ENCODE measurements around the gene RERE.
A peak's percentile ranks its signal among the peaks of the same experiment; 100 is the strongest.

RERE gene

DNA sequence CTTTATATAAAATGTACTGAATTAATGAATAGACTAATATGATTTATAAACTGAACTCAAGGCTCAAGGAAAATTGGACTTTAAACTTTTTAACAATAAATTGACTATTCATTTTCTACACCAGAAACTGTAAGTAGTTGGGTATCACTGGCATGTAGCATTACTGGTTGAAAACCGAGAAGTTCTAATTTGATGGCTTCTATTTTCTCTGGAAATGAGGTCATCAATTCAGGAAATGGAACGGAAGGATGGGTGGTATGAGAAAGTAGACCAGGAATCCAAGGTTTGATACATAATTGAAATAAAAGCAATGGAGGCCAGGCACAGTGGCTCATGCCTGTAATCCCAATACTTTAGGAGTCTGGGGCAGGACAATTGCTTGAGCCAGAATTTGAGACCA, 50.4 kb downstream of the RERE start:
- DNase-seq = no peak
- in situ Hi-C loops (cut with MboI; ENCODE audit: low pct_unique_long_range_greater_than_20kb, low sequenced_read_pairs) = no loop called here

DNA sequence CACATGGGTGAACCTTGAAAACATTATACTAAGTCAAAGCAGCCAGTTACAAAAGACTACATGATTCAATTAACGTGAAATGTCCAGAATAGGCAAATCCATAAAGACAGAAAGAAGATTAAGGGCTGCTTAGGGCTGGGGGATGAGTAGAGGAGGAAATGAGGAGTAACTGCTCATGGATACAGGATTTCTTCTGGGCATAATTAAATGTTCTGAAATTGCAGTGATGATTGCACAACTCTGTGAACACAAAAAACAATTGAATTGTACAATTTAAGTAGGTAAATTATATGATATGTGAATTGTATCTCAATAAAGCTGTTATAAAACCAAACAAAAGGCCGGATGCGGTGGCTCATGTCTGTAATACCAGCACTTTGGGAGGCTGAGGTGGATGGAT, 52.2 kb downstream of the RERE start:
- DNase-seq = no peak
- in situ Hi-C loops (cut with MboI; ENCODE audit: low pct_unique_long_range_greater_than_20kb, low sequenced_read_pairs) = no loop called here

DNA sequence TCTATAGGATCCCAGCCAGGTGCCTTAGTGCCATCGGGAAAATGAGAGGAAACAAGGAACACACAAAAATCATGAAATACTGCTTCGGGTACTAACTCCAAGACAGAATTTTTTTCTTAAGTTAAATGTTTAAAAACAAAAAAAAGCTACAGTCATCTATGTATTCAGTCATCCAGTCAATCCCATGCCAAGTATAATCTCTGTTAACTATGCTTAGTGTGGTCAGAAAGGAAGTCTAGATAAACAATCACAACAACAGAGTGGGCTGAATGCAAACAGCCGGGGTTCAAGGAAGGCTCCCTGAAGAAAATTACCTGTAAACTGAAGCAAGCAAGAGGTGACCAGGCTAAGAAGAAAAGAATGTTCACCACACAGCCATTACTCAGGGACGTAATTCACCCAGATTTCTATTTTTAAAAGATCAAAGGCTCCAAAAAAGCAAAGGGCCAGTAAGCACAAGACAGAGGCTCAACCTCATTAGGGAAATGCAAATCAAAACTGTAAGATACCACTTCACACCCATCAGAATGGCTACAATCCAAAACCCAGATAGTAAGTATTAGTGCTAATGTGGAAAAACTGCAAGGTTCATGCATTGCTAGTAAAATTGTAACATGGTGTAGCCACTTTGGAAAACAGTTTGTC, 53.0 kb downstream of the RERE start:
- in situ Hi-C loops (cut with MboI; ENCODE audit: low pct_unique_long_range_greater_than_20kb, low sequenced_read_pairs) = no loop called here
- DNase-seq = no peak

DNA sequence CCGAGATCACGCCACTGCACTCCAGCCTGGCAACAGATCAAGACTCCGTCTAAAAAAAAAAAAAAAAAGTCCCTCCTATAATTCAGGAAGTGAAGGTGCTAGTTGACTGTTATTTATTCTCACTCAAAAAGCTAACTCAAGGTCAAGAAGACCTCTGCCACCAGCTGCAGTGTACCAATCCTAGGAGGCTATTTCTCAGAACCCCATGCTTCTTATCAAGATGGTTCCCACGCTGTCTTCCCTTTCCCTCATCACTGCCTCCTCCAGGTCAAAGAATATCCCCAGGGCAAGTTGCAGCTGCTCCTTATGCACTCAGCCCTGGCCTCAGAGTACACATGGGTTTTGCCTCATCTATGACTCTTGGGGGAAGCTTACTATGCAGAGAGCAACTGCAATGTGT, 53.6 kb downstream of the RERE start:
- peak; percentile 22 for DNase-seq
- in situ Hi-C loops (cut with MboI; ENCODE audit: low pct_unique_long_range_greater_than_20kb, low sequenced_read_pairs) = no loop called here

DNA sequence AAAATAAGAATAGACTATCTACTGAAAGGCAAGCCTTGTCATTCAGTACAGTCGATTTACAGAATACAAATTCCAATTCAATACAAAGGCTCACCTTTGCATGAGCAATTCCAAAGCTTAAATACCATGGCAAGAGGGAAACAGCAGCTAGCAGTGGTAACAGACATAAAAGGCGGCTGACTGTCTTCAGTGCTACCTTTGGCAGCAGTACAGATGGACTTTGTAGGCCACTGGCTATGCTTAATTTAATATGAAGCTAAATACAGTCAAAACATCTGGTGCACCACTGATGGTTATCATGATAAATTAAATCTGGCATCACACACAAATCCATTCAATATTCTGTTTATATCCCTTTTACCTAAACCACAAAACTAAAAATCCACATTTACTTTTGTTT, 62.4 kb downstream of the RERE start:
- no peak for DNase-seq
- in situ Hi-C loops (cut with MboI; ENCODE audit: low pct_unique_long_range_greater_than_20kb, low sequenced_read_pairs) = no loop called here

DNA sequence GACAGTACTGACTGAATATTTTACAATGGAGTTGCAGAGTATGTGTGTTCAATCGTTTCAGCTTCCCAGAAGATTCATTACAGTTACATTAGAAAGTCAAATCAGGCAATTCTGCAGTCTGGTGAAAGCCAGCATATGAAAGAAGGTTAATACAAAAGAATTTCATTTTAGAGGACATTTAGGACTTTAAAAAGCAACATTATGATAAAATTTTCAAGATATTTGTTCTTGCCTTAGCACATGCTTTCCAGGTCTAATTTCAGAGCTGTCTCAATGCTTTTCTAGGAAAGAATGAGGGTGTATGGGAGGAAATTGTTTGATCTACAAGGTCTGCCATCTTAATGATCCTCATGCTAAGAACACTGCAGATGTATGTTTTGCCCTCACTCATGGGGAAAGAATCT, 63.2 kb downstream of the RERE start:
- in situ Hi-C loops (cut with MboI; ENCODE audit: low pct_unique_long_range_greater_than_20kb, low sequenced_read_pairs) = no loop called here
- DNase-seq = no peak

DNA sequence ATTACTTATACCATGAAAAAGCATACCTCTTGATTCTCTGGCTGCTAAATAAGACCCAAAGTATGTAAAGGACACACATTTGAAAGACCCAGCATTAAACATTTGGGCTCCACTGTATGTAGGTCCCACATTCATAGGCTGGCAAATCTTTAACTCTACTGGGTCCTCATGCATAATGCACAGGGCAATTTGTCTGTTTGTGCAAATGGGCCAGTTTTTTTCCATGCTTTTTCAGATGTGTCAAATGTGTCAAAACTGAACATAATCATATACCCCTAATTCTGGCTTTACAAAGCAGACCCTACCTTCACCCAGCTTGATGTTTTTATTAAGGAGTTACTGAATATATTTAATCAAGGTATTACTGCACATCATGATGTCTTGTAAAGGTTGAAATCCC, 63.7 kb downstream of the RERE start:
- in situ Hi-C loops (cut with MboI; ENCODE audit: low pct_unique_long_range_greater_than_20kb, low sequenced_read_pairs) = no loop called here
- no peak for DNase-seq

DNA sequence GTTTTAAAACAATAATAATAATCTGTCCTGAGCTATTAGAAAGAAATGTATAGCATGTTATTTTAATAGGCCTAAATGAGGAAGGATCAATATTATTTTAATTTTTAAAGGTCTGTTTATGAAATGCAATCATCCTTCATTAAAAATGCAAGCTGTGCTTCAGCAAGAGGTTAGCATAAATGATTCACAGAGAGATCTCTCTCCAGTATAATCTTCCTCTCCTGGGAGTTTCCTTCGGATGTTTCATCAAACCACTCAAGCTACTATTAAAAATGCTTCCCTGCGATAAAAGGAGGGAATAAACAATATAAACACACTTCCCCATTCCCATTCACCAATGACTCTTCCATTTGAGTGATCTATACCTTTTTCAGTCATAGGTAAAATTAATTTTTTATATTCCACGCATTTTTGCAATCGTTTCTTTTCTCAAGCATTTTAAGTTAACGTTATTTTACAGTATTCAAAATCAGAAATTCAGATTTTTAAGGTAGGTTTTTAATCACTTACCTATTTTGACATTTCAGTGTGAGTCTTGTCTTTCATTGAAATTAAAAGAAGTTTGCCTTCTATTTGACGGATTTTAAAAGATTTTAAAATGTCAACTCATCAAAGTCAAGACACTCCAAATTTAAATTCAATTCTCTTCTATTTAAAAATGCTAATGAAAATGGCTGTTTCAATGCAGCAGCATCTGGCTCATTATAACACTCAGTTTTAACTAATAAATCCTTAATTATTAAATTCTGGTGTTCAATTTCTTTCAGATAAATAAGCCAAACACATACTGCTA, 64.3 kb downstream of the RERE start:
- in situ Hi-C loops (cut with MboI; ENCODE audit: low pct_unique_long_range_greater_than_20kb, low sequenced_read_pairs) = no loop called here

DNA sequence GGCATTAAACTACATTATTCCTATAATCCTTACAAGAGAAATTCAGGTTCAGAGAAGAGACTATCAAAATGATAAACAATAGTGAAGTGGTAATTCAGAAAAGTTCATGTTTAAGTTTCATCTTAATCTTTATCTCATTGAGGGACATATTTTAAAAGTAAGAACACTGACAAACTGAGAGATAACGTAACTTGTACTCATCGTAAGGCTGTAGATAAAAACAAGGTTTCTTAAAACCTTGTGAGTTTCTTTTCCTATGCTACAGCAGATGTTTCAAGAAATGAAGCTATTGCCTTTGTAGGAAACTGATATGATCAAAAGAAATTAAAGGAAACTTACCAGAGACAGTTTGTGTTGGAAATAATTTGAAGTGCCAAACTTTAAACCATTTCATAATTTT, 65.0 kb downstream of the RERE start:
- in situ Hi-C loops (cut with MboI; ENCODE audit: low pct_unique_long_range_greater_than_20kb, low sequenced_read_pairs) = no loop called here
- DNase-seq = no peak

More for the DNA sequence above, 64.3 kb downstream of the RERE start:
- DNase-seq = no peak

DNA sequence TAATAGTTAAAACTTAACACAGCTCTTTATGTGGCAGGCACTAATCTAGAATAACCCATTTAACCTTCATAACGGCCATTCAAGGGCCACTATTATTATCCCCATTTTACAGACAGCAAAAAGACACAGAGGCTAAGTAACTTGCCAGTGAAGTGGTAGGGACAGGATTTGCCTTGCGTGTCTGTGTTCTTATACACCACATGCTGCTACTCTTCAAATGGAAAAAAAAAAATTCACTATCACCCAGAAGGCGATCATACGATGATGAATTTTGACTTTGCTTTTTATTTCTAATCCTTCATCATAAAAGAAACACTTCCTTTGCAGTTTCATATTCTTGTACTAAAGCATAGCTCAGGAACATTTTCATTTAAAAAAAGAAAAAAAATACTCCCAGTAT, 65.5 kb downstream of the RERE start:
- in situ Hi-C loops (cut with MboI; ENCODE audit: low pct_unique_long_range_greater_than_20kb, low sequenced_read_pairs) = no loop called here

DNA sequence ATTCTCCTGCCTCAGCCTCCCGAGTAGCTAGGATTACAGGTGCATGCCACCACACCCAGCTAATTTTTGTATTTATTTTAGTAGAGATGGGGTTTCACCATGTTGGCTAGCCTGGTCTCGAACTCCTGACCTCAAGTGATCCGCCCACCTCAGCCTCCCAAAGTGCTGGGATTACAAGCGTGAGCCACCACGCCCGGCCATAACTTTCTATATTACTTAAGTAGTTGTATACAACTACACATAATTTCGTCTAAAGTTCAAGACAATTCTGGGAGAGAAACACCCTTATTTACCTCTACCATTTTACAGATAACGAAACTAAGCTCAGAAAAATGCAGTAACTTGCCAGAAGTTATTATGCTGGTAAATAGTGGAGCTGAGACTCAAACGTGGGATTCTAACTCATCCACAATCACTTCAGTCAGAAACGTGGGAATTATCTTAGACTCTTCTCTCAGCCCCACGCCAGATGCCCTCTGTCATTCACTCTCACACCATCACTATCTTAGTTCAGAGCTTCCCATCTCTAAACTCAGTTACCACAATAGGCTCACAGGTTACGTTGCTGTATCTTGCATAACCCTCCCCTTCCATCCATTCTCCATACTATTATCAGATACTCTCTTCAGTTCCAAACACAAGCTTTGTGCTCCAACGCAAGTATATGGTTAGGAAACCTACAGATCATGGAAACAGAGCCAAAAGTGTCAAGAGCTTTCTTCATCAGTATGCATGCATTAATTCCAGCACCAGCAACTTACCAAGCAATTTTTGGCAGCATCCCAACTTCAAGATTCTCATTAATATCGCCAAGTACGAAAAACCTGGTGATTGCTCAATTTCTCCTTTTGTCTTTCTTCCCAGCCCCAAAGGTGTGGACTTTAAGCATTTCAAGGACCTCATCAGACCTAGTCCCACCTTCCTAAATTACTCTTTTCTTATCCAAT, 69.3 kb downstream of the RERE start:
- no peak for DNase-seq
- in situ Hi-C loops (cut with MboI; ENCODE audit: low pct_unique_long_range_greater_than_20kb, low sequenced_read_pairs) = no loop called here

More for the DNA sequence above, 65.5 kb downstream of the RERE start:
- DNase-seq = no peak

DNA sequence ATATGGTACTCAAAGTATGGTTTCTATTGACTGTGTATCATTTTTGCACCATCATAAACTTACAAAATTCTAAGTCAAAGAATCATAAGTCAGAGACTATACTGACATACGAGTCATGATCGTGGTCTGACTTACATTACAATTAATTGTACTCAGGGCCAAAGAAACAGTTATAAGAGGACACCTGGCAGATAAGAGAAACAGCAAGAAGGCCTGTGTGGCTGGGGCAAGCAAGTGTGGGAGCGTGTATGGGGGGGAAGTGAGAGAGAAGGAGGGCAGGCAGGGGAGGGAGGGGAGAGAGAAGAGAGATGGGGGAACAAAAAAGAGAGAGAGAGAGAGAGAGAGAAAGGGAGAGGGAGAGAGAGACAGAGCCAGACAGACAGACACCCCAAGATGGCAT, 70.9 kb downstream of the RERE start:
- in situ Hi-C loops (cut with MboI; ENCODE audit: low pct_unique_long_range_greater_than_20kb, low sequenced_read_pairs) = no loop called here

DNA sequence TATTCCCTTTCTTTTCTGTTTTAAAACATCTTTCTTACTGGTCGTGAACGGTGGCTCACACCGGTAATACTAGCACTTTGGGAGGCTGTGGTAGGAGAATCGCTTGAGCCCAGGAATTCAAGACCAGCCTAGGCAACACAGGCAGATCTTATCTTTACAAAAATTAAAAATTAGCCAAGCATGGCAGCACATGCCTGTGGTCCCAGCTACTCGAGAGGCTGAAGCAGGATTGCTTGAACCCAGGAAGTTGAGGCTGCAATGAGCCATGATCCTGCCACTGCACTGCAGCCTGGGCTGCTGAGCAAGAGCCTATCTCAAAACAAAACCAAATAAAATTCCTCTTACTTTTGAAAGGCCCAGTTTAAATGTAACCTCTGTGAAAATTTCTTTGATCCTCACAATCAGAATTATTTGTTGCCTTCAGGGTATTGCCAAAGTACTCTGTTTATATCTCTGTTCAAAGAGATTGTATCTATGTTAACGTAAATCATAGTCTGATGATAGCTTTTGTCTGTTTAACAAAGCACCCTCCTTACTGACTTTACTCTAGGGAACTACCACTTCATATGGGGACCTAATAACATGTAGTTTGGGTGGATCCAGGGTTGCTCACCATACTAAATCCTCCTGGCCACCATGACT, 71.6 kb downstream of the RERE start:
- in situ Hi-C loops (cut with MboI; ENCODE audit: low pct_unique_long_range_greater_than_20kb, low sequenced_read_pairs) = no loop called here
- no peak for DNase-seq

More for the DNA sequence above, 70.9 kb downstream of the RERE start:
- no peak for DNase-seq

DNA sequence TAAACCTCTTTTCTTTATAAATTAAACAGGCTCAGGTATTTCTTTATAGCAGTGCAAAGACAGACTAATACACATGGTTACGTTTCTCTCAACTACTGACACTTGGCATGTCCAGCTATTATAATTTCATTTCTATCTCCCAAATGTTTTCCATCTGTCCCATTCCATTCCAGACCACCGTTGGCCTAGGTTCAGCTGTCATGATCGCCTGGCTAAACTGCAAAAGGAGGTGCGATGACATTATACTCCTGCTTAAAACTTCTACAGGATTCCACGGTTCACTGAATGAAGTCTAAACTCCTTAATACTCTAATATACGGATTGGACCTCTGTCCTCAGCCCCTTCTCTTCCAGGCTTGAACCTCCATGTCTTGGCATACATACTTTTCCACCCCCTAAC, 72.1 kb downstream of the RERE start:
- in situ Hi-C loops (cut with MboI; ENCODE audit: low pct_unique_long_range_greater_than_20kb, low sequenced_read_pairs) = no loop called here
- no peak for DNase-seq

DNA sequence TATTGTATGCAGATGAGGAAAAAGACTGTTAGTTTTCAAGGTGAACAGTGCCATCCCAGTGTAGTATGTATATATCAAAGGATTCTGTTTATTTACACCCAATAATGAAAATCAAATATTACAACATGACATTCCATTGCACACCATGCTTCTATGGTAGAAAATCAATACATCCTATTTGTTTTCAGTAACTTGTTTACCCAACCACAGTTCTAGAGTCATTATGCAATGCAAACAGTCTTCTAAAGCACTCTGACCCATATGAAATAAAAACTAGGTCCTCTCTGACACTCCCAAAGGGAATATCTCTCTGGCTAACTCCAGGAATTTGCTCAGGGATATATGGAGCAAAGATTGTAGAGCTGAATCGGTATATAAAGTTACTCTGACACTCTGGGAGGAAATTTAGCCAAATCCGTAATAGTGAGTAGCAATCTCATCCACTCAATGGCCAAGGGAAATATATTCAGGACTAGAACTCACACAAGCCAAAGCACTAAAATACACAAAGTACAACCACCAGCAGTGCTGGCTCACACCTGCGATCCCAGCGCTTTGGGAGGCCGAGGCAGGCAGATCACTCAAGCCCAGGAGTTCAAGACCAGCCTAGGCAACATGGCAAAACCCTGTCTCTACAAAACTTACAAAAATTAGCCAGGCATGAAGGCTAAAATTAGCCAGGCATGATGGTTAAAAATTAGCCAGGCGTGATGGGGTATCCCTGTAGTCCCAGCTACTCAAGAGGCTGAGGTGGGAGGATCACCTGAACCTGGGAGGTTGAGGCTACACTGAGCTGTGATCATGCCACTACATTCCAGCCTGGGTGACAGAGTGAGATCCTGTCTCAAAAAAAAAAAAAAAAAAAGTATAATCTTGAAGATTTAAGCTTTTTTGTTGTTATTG, 75.2 kb downstream of the RERE start:
- in situ Hi-C loops (cut with MboI; ENCODE audit: low pct_unique_long_range_greater_than_20kb, low sequenced_read_pairs) = no loop called here

DNA sequence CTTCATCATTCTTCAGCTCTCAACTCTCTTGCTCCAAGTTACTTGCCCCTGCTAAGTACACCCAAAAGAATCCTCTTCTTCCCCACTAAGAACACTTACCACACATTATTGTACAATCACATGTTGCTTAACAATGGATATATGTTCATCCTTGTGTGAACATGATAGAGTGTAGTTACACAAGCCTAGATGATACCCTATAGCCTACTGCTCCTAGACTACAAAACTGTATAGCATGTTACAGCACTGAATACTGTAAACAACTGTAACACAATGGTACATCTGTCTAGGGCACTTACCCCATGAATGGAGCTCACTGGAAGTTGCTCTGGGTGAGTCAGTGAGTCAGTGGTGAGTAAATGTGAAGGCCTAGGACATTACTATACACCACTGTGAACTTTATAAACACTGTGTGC, 77.4 kb downstream of the RERE start:
- in situ Hi-C loops (cut with MboI; ENCODE audit: low pct_unique_long_range_greater_than_20kb, low sequenced_read_pairs) = no loop called here
- DNase-seq = no peak

More for the DNA sequence above, 75.2 kb downstream of the RERE start:
- no peak for DNase-seq

DNA sequence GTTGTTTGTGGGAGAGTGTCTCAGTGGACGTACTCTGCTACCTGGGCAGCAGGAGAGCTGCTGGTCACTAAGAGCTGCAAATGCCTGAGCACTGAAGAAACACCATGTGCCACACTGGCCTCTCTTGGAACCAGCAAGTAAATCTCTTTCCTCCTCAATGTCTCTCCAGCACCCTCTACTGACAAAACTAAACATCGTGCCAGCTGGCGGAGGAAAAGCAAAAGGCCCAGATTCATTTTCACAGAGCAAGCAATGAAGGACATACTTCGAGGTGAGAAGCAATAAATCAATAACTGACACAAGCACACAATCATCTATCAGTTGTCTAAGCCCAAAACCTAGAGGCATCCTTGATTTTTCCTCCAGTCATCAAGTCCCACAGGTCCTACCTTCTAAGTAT, 78.1 kb downstream of the RERE start:
- in situ Hi-C loops (cut with MboI; ENCODE audit: low pct_unique_long_range_greater_than_20kb, low sequenced_read_pairs) = no loop called here
- DNase-seq = peak; percentile 12

DNA sequence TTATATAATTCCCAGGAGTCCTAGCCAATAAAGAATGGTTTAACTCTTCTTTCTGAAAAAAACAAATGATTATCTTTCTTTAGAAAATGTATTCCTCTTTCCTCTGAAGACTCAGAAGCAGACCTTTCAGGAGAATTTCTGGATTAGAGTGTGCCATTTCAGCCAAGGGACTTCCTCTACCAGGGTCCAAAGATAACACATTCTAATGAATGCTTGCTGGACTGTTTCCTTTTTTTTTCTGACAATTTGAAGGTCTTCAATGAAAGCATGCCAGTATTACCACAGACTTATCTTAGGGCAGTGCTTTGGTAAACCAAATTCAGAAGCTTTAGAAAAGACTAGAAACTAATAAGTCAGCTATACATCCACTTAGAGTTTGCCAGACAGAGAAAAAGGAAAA, 80.5 kb downstream of the RERE start:
- in situ Hi-C loops (cut with MboI; ENCODE audit: low pct_unique_long_range_greater_than_20kb, low sequenced_read_pairs) = no loop called here
- peak; percentile 31 for DNase-seq

All from KBM-7 (cell line).